ENCODE measurements around the gene TST.

The TST gene

DNA sequence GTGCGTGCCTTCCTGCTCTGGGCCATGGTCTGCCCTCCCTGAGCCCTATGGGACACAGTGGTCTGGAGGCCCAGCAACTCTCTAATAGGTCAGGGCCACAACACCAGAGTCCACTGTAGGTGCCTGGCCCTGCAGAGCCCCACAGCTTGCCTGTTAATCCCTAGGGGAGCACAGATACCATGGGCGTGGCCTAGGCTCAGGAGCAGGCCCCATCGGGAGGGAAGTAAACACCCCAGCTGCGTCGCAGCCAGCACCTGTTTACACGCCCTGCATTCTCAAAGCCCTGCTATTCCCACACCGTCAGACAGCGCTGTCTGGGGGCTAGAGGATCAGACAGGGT lies 34.8 kb upstream of the TST start:
- no peak for TF ChIP-seq FOXP2 (optimal IDR thresholded peaks at IDR 0.05; ENCODE audit: borderline replicate concordance, extremely low read depth, extremely low read length, insufficient read depth)
- no peak for TF ChIP-seq SIN3A (IDR thresholded peaks at IDR 0.05; ENCODE audit: borderline replicate concordance, insufficient read depth, low read length)
- no peak for TF ChIP-seq POLR2AphosphoS5 (IDR thresholded peaks at IDR 0.05; ENCODE audit: low read depth, low read length)
- TF ChIP-seq TAF1 (IDR thresholded peaks at IDR 0.05; ENCODE audit: borderline replicate concordance, insufficient read depth, low read length) = no peak
- TF ChIP-seq, protein P1, sequence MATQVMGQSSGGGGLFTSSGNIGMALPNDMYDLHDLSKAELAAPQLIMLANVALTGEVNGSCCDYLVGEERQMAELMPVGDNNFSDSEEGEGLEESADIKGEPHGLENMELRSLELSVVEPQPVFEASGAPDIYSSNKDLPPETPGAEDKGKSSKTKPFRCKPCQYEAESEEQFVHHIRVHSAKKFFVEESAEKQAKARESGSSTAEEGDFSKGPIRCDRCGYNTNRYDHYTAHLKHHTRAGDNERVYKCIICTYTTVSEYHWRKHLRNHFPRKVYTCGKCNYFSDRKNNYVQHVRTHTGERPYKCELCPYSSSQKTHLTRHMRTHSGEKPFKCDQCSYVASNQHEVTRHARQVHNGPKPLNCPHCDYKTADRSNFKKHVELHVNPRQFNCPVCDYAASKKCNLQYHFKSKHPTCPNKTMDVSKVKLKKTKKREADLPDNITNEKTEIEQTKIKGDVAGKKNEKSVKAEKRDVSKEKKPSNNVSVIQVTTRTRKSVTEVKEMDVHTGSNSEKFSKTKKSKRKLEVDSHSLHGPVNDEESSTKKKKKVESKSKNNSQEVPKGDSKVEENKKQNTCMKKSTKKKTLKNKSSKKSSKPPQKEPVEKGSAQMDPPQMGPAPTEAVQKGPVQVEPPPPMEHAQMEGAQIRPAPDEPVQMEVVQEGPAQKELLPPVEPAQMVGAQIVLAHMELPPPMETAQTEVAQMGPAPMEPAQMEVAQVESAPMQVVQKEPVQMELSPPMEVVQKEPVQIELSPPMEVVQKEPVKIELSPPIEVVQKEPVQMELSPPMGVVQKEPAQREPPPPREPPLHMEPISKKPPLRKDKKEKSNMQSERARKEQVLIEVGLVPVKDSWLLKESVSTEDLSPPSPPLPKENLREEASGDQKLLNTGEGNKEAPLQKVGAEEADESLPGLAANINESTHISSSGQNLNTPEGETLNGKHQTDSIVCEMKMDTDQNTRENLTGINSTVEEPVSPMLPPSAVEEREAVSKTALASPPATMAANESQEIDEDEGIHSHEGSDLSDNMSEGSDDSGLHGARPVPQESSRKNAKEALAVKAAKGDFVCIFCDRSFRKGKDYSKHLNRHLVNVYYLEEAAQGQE (IDR thresholded peaks at IDR 0.05; ENCODE audit: insufficient read depth in 1 of 2, low read depth in 2 of 2, low read length in 2 of 2) = no peak

DNA sequence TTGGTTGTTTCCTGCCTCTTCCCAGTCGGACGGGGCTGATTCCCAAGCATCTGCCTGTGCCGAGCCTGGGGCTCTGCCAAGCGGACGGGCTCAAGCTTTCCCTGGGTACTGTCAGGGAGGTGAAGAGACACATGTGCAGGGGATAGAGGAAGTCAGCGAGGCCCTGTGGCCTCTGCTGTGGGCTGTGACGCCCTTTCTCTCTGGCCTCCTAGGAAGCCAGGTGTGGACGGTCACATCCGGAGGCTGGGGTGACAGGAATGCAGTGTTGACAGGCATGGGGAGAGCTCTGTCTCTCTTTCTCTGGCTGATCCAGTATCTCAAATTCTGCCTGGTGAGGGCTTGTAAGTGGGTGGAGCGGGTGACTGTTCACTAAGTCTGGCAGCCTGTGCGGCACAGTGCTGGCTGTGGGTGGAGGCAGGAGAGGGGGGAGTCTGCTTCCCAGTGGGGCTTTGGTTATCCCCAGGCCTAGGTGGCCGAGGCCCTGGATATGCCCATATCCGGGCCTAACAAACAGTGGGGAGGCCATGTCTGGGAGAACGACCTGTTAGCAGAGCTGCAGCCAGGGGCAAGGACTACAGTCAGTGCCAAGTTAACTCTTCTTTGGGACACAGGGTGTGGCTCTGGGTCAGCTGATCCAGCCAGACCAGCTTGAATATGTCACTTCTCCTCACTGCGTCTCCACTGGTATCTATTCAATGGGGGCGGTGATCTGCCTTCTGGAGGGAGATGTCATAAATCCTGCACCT lies 34.2 kb upstream of the TST start:
- no peak for TF ChIP-seq SIN3A (IDR thresholded peaks at IDR 0.05; ENCODE audit: borderline replicate concordance, insufficient read depth, low read length)
- no peak for TF ChIP-seq TAF1 (IDR thresholded peaks at IDR 0.05; ENCODE audit: borderline replicate concordance, insufficient read depth, low read length)
- TF ChIP-seq FOXP2 (optimal IDR thresholded peaks at IDR 0.05; ENCODE audit: borderline replicate concordance, extremely low read depth, extremely low read length, insufficient read depth) = no peak
- TF ChIP-seq POLR2AphosphoS5 (IDR thresholded peaks at IDR 0.05; ENCODE audit: low read depth, low read length) = no peak
- TF ChIP-seq, protein P1 (IDR thresholded peaks at IDR 0.05; ENCODE audit: insufficient read depth in 1 of 2, low read depth in 2 of 2, low read length in 2 of 2) = no peak

DNA sequence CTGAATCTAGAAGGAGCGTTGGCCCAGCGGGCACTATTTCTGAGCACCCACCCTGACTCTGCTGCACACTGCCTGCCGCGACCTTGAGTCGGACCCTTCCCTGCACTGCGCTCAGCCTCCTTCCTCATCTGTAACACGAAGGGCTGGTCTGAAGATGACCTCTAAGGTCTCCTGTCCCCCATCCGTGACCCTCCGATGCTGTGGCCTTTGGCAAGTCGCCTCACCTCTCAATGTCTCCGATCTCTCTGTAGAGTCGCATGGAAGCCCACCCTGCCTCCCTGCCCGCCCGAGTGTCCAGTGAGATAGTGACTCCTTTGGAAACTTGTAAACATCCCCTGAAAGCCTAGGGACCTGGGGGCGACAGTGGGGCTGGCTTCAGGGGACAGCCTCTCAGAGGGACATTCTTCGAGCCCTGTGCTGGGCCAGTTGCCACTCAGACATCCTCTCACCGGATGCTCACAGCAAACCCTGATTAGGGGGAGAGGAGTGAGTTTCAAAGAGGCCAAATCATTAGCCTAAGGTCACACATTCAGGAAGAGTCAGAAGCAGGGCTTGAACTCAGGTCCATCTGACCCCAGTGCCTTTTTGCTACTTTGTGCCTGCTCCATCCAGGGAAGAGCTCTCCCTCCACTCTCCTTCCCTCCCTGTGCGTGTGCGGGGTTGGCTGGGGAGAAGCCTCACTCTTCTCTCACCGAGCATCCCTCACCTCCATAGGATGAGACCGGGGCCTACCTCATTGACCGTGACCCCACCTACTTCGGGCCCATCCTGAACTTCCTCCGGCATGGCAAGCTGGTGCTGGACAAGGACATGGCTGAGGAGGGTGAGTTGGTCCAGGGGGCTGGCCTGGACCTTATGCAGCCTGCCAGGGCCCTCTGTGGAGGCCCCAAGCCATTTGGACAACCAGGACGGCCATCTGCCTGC lies 33.4 kb upstream of the TST start:
- no peak for TF ChIP-seq SIN3A (IDR thresholded peaks at IDR 0.05; ENCODE audit: borderline replicate concordance, insufficient read depth, low read length)
- no peak for TF ChIP-seq TAF1 (IDR thresholded peaks at IDR 0.05; ENCODE audit: borderline replicate concordance, insufficient read depth, low read length)
- TF ChIP-seq, protein P1 (IDR thresholded peaks at IDR 0.05; ENCODE audit: insufficient read depth in 1 of 2, low read depth in 2 of 2, low read length in 2 of 2) = no peak
- no peak for TF ChIP-seq POLR2AphosphoS5 (IDR thresholded peaks at IDR 0.05; ENCODE audit: low read depth, low read length)
- TF ChIP-seq FOXP2 (optimal IDR thresholded peaks at IDR 0.05; ENCODE audit: borderline replicate concordance, extremely low read depth, extremely low read length, insufficient read depth) = no peak

DNA sequence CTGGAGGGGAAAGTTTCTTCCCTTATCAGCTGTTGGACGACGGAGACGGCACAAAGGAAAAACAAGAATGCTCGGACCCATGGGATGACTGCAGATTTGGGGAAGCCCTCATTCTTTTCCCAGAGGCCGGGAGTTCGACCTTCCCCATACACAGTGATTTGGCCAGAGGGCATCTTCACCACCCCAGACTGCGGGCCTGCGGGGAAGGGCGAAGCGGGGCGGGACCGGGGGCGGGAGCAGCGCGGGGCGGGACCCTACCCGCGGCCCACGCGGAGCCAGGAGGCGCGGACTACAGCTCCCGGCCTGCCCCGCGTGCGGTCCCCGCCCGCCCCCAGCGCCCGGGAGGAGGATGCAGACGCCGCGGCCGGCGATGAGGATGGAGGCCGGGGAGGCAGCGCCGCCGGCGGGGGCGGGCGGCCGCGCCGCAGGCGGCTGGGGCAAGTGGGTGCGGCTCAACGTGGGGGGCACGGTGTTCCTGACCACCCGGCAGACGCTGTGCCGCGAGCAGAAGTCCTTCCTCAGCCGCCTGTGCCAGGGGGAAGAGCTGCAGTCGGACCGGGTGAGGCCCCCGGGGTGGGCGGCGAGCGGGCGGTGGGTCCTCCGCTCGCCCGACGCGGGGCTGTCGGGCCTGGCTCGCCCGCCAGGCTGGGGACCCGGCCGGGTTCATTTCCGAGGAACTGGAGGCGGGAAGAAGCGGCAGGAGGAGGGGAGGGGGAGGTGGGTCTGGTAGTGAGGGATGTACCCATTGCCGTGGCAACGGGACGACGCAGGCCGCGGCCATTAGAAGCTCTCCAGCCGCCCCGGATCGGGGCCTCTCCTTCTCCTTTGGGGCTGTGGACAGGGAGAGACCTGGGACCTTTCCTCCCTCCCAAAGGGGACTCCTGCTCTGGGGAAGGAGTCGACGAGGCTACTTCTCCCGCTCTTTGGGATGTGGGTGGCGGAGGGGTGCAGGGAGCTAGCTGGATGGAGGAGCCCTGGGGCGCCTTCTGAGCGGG lies 32.4 kb upstream of the TST start, which contains the start of gene KCTD17:
Gene KCTD17 (plus strand): TSS at position 352 of the 995 bp plus-strand sequence. CDS start 19 bp downstream, at position 371.
- TF ChIP-seq FOXP2 (optimal IDR thresholded peaks at IDR 0.05; ENCODE audit: borderline replicate concordance, extremely low read depth, extremely low read length, insufficient read depth) = peak; percentile 39
- TF ChIP-seq, protein P1 (IDR thresholded peaks at IDR 0.05; ENCODE audit: insufficient read depth in 1 of 2, low read depth in 2 of 2, low read length in 2 of 2) = no peak
